IMR-90 (cell line): ENCODE measurements around the gene CADM4. TPM values are rescaled to one million over a fixed set of nuclear protein-coding genes. Genes with fewer than 3 reads are reported as not detected.

Experiments
- ATAC-seq: fragments of 200-7000 bp; cut with Tn5 transposase; 2 replicates; pipeline ENCODE4 v1.9.1; 2020; ENCODE audit warnings: low read depth, mild to moderate bottlenecking, moderate library complexity
- BruUV-seq: library from RNA; stranded (reverse); fragments of 400-500 nt; replicated peaks from 2 replicates; lab custom pipeline; 2021; lab: Mats Ljungman, UMichigan
- CTCF ChIA-PET: fragments of 300-600 bp; formaldehyde crosslinking; extraction: SDS; loops from one replicate; lab custom pipeline; 2021; ENCODE audit warnings: antibody characterized with exemption; lab: Yijun Ruan, JAX
- POLR2A ChIA-PET: fragments of 300-600 bp; sonication (Branson Sonifier 250); formaldehyde crosslinking; loops from one replicate; lab custom pipeline; 2022; ENCODE audit warnings: antibody characterized with exemption; ENCODE audit not compliant: unreplicated experiment; lab: Charles Lee
- DNase-seq: peaks from one replicate; pipeline ENCODE4 v3.0.0; 2013
- H2AFZ ChIP-seq: replicated peaks from 2 replicates; pipeline ENCODE3; 2013; ENCODE audit warnings: low read length, mild to moderate bottlenecking; ENCODE audit not compliant: poor library complexity
- H2AK5ac ChIP-seq: 2 replicates; pipeline ENCODE4 v1.6.1; 2013; ENCODE audit warnings: low read depth, low read length, inconsistent platforms
- H2AK9ac ChIP-seq: replicated peaks from 2 replicates; pipeline ENCODE3; 2013; ENCODE audit warnings: mild to moderate bottlenecking, low read depth, low read length, moderate library complexity; ENCODE audit not compliant: poor library complexity
- H2BK120ac ChIP-seq: 2 replicates; pipeline ENCODE4 v1.6.1; 2013; ENCODE audit warnings: low read depth, low read length, inconsistent platforms
- H2BK15ac ChIP-seq: 3 replicates; pipeline ENCODE4 v1.6.1; 2013; ENCODE audit warnings: low read depth, low read length, inconsistent platforms
- H2BK20ac ChIP-seq: 2 replicates; pipeline ENCODE4 v1.6.1; 2013; ENCODE audit warnings: low read depth, mild to moderate bottlenecking, inconsistent platforms, low read length, moderate library complexity
- H2BK5ac ChIP-seq: 2 replicates; pipeline ENCODE4 v1.6.1; 2013; ENCODE audit warnings: mild to moderate bottlenecking, low read depth, low read length, inconsistent platforms; ENCODE audit not compliant: poor library complexity, severe bottlenecking
- H3K14ac ChIP-seq: replicated peaks from 2 replicates; pipeline ENCODE4 v1.6.1; 2013; ENCODE audit warnings: low read depth, low read length, inconsistent platforms
- H3K18ac ChIP-seq: 2 replicates; pipeline ENCODE4 v1.6.1; 2013; ENCODE audit warnings: low read depth, low read length, control low read depth
- H3K23ac ChIP-seq: 2 replicates; pipeline ENCODE4 v1.6.1; 2013; ENCODE audit warnings: low read depth, low read length, inconsistent platforms
- H3K27ac ChIP-seq: 2 replicates; pipeline ENCODE4 v1.5.1; 2013; ENCODE audit warnings: mild to moderate bottlenecking, control low read depth, low read length; ENCODE audit not compliant: insufficient read depth
- H3K27me3 ChIP-seq: 2 replicates; pipeline ENCODE4 v1.6.1; 2013; ENCODE audit warnings: low read length; ENCODE audit not compliant: control insufficient read depth, insufficient read depth
- H3K36me3 ChIP-seq: 2 replicates; pipeline ENCODE4 v1.6.1; 2013; ENCODE audit warnings: low read length, mixed read lengths; ENCODE audit not compliant: control insufficient read depth, insufficient read depth
- H3K4ac ChIP-seq: 2 replicates; pipeline ENCODE4 v1.6.1; 2013; ENCODE audit warnings: low read depth, low read length, inconsistent platforms
- H3K4me1 ChIP-seq: 2 replicates; pipeline ENCODE4 v1.6.1; 2013; ENCODE audit warnings: low read length, mixed read lengths; ENCODE audit not compliant: control insufficient read depth, insufficient read depth
- H3K4me2 ChIP-seq: 2 replicates; pipeline ENCODE4 v1.6.1; 2013; ENCODE audit warnings: low read depth, mild to moderate bottlenecking, control low read depth, low read length, moderate library complexity
- H3K4me3 ChIP-seq: 2 replicates; pipeline ENCODE4 v1.5.1; 2013; ENCODE audit warnings: low read depth, mild to moderate bottlenecking, control low read depth, low read length, moderate library complexity; ENCODE audit not compliant: insufficient read depth
- H3K56ac ChIP-seq: 2 replicates; pipeline ENCODE4 v1.6.1; 2013; ENCODE audit warnings: low read length, inconsistent platforms; ENCODE audit not compliant: insufficient read depth; ENCODE audit errors: extremely low read depth
- H3K79me1 ChIP-seq, 2 experiments: 2 replicates each; pipeline ENCODE4 v1.6.1; 2013; ENCODE audit warnings: low read length in 2 of 2, inconsistent platforms in 1 of 2, low read depth in 1 of 2
- H3K9ac ChIP-seq: 2 replicates; pipeline ENCODE4 v1.6.1; 2013; ENCODE audit warnings: low read depth, low read length, control low read depth
- H3K9me1 ChIP-seq: 2 replicates; pipeline ENCODE4 v1.6.1; 2013; ENCODE audit warnings: low read length, inconsistent platforms; ENCODE audit not compliant: insufficient read depth
- H3K9me3 ChIP-seq: 2 replicates; pipeline ENCODE4 v1.6.1; 2013; ENCODE audit warnings: low read length; ENCODE audit not compliant: control insufficient read depth, insufficient read depth
- H4K20me1 ChIP-seq: 2 replicates; pipeline ENCODE4 v1.6.1; 2013; ENCODE audit warnings: low read length, inconsistent platforms; ENCODE audit not compliant: insufficient read depth
- H4K5ac ChIP-seq: 2 replicates; pipeline ENCODE4 v1.6.1; 2013; ENCODE audit warnings: mild to moderate bottlenecking, low read depth, low read length, control low read depth
- H4K8ac ChIP-seq, 2 experiments: 2 replicates each; pipeline ENCODE4 v1.6.1; 2013; ENCODE audit warnings: low read depth in 2 of 2, low read length in 2 of 2, control low read depth in 1 of 2, inconsistent platforms in 1 of 2
- H4K91ac ChIP-seq: 2 replicates; pipeline ENCODE4 v1.6.1; 2013; ENCODE audit warnings: low read depth, low read length, inconsistent platforms; ENCODE audit not compliant: insufficient read depth
- MXI1 ChIP-seq: IDR thresholded peaks from 2 replicates; pipeline ENCODE4 v1.6.1; 2012; ENCODE audit warnings: low read depth, mild to moderate bottlenecking, low read length, moderate library complexity, borderline replicate concordance
- NFE2L2 ChIP-seq: fragments of 150-350 bp; IDR thresholded peaks from 2 replicates; pipeline ENCODE4 v1.6.1; 2016; ENCODE audit warnings: low read depth, mild to moderate bottlenecking, low read length
- RAD21 ChIP-seq: IDR thresholded peaks from 2 replicates; pipeline ENCODE4 v1.6.1; 2012; ENCODE audit warnings: low read length, improper control_type of control experiment
- WGBS, 2 experiments: methylation state at CpG; one replicate each; pipeline versions ENCODE4 v1.1.5 to v1.1.7; 2013; ENCODE audit warnings: missing lambda C conversion rate in 2 of 2; ENCODE audit not compliant: insufficient read length in 1 of 2; ENCODE audit errors: extremely low coverage in 2 of 2; 5-methylcytosine and 5-hydroxymethylcytosine counted together
- dilution Hi-C: fragments of 300-500 bp; cut with HindIII; formaldehyde crosslinking; loops from one replicate; pipeline ENCODE4 v1.14.3; 2018; ENCODE audit warnings: low sequenced_read_pairs; ENCODE audit not compliant: unreplicated experiment
- in situ Hi-C: fragments of 300-500 bp; cut with MboI; formaldehyde crosslinking; loops from 3 replicates; pipeline ENCODE4 v1.14.3; 2019; ENCODE audit warnings: low sequenced_read_pairs, inconsistent platforms, mixed read lengths
- intact Hi-C: fragments of 100-400 bp; cut with micrococcal nuclease; formaldehyde crosslinking; loops from 2 replicates; pipeline ENCODE4 v1.10.0; 2022
- polyA plus RNA-seq, 3 experiments: library from polyadenylated mRNA; depleted of rRNA; stranded (reverse); fragments of >200 nt; gene quantifications; 2 replicates each; pipeline ENCODE4 v1.2.3, GENCODE V29; 2012; ENCODE audit warnings: low replicate concordance in 1 of 3
- total RNA-seq: library from RNA; depleted of rRNA; stranded (reverse); fragments of >200 nt; gene quantifications from 2 replicates; pipeline ENCODE4 v1.2.3, GENCODE V29; 2012

CADM4 gene
- total and polyA plus RNA-seq, 2 of the 4 experiments (the other 2 are of a cell fraction) = 2.0 to 4.9 TPM

DNA sequence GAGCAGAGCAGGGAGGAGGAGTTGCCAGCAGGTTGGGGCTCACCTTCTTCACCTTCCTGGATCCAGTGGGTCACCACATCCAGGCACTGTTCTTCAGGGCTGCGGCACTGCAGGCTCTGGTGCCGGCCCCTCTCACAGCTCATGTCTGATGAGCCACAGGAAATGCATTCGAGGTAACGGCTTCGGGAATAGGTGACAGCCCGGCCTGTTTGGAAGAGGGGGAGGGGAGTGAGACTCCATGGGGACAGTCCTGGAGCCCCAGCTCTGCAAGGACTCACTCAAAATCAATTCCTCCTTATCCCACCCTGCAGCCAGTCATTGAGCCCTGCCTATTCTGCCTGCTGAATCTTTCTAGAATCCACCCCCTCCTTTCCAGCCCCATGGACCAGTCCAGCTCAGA is 16.8 kb upstream of the CADM4 start:
- Histone ChIP-seq H2BK120ac (no peak overlapping the region), H2BK5ac (no peak overlapping the region), H2BK20ac (no peak overlapping the region), H3K4me3 (no peak overlapping the region), H3K18ac (no peak overlapping the region), H3K4me2 (no peak overlapping the region), H2BK15ac (no peak overlapping the region), H3K36me3 (peaks cover 65% of the 10 kb centered on the region), H2AK5ac (no peak overlapping the region), H3K56ac (no peak overlapping the region), H4K8ac (no peak overlapping the region), H4K91ac (no peak overlapping the region), H2AFZ (no peak overlapping the region), H3K4me1 (no peaks in the 10 kb centered on the region), H3K4ac (no peak overlapping the region), H3K27ac (no peak overlapping the region), H2AK9ac (no peak overlapping the region), H3K79me1 (peaks cover 34 to 65% of the 10 kb centered on the region in 2 experiments), H3K23ac (no peak overlapping the region), H4K5ac (no peak overlapping the region), H4K20me1 (peaks cover 21% of the 10 kb centered on the region), H3K9me1 (peaks cover 7% of the 10 kb centered on the region; the same call in 1 of the 2 replicates), H3K27me3 (no peaks in the 10 kb centered on the region), H3K9ac (no peak overlapping the region), H3K9me3 (peaks cover 3% of the 10 kb centered on the region; the same call in 1 of the 2 replicates), H3K14ac (no peak overlapping the region)
- ChIA-PET POLR2A (no interaction called here), CTCF (no interaction called here)
- WGBS, 2 experiments = no CpG with 5 or more reads among the region's 6 CpGs
- DNase-seq (no peak), ATAC-seq (no peak)
- dilution Hi-C loops (no loop called here), in situ Hi-C loops (no loop called here), intact Hi-C loops (no loop called here)
- BruUV-seq = no TSS peak
- TF ChIP-seq NFE2L2 = no peak
- no peak for TF ChIP-seq RAD21
- TF ChIP-seq MXI1 = no peak
